Measurements from ENCODE around the gene RBPJ. TPM values are rescaled to one million over a fixed set of nuclear protein-coding genes. Genes with fewer than 3 reads are reported as not detected.

The RBPJ gene
- polyA plus RNA-seq, 2 donors = 11.8 to 25.9 TPM

Other genes starting within 250 kb of the RBPJ start
- gene CCKAR, start 169.5 kb downstream of the RBPJ start, polyA plus RNA-seq = not detected

Measured in esophagus (tissue), 2 donors.